ENCODE data around the gene ZNF785. TPM values are rescaled to one million over a fixed set of nuclear protein-coding genes. Genes with fewer than 3 reads are reported as not detected.

ZNF785 gene
- total RNA-seq, 1 donor: 2.6 TPM

Other genes starting within 250 kb of the ZNF785 start
- gene CD2BP2, start 230.4 kb downstream of the ZNF785 start, total RNA-seq: 21.5 TPM
- gene TBC1D10B, start 215.2 kb downstream of the ZNF785 start, total RNA-seq: 12.0 TPM
- 2.1 TPM for gene MYL11, start 210.9 kb downstream of the ZNF785 start, total RNA-seq
- 38.7 TPM for gene SEPTIN1, start 203.1 kb downstream of the ZNF785 start, total RNA-seq
- 3.8 TPM for gene ZNF48, start 190.3 kb downstream of the ZNF785 start, total RNA-seq
- 1.0 TPM for gene ZNF771, start 178.1 kb downstream of the ZNF785 start, total RNA-seq
- 4.1 TPM for gene DCTPP1, start 155.7 kb downstream of the ZNF785 start, total RNA-seq
- gene SEPHS2, start 139.8 kb downstream of the ZNF785 start, total RNA-seq: 11.4 TPM
- gene ITGAL, start 113.0 kb downstream of the ZNF785 start, total RNA-seq: 150 TPM
- 5.7 TPM for gene ZNF768, start 59.1 kb downstream of the ZNF785 start, total RNA-seq
- gene ZNF747, start 50.8 kb downstream of the ZNF785 start, total RNA-seq: 6.0 TPM
- 10.5 TPM for gene ZNF764, start 27.3 kb downstream of the ZNF785 start, total RNA-seq
- gene ZNF688, start 14.0 kb downstream of the ZNF785 start, total RNA-seq: 9.4 TPM
- 14.9 TPM for gene ZNF689, start 24.7 kb upstream of the ZNF785 start, total RNA-seq
- gene PRR14, start 65.3 kb upstream of the ZNF785 start, total RNA-seq: 20.8 TPM
- 100 TPM for gene FBRS, start 72.7 kb upstream of the ZNF785 start, total RNA-seq
- 16.5 TPM for gene SRCAP, start 113.5 kb upstream of the ZNF785 start, total RNA-seq
- gene PHKG2, start 162.7 kb upstream of the ZNF785 start, total RNA-seq: 15.7 TPM
- gene CFAP119, start 176.4 kb upstream of the ZNF785 start, total RNA-seq: 2.2 TPM
- 44.1 TPM for gene RNF40, start 176.6 kb upstream of the ZNF785 start, total RNA-seq
- gene ZNF629, start 201.5 kb upstream of the ZNF785 start, total RNA-seq: 3.4 TPM